Transverse colon (tissue), 4 donors: ENCODE data around the gene RSAD2. TPM values are rescaled to one million over a fixed set of nuclear protein-coding genes. Genes with fewer than 3 reads are reported as not detected.

ENCODE experiments used
- DNase-seq: peaks from one replicate; pipeline ENCODE4 v3.0.0-alpha.2; 2019
- H3K27ac ChIP-seq, 4 donors: fragments of 200-600 bp; sonication (generic); 2 replicates each; pipeline ENCODE4 v1.5.1; 2016 to 2018; ENCODE audit warnings: inconsistent platforms in 4 of 4
- H3K27me3 ChIP-seq: fragments of 200-600 bp; sonication (generic); 2 replicates; pipeline ENCODE4 v1.5.1; 2017; ENCODE audit warnings: inconsistent platforms
- H3K36me3 ChIP-seq, 4 donors: fragments of 200-600 bp; sonication (generic); 2 replicates each; pipeline ENCODE4 v1.5.1; 2017 to 2019; ENCODE audit warnings: inconsistent platforms in 4 of 4
- H3K4me1 ChIP-seq, 4 donors: fragments of 200-600 bp; sonication (generic); 2 replicates each; pipeline ENCODE4 v1.5.1; 2017 to 2020; ENCODE audit warnings: inconsistent platforms in 4 of 4
- H3K4me3 ChIP-seq, 4 donors: fragments of 200-600 bp; sonication (generic); 1 replicate in 1 of 4; 2 replicates in 3 of 4; pipeline versions ENCODE4 v1.5.1 to v1.6.1; 2017 to 2019; ENCODE audit warnings: inconsistent platforms in 4 of 4
- H3K9me3 ChIP-seq, 2 donors: fragments of 200-600 bp; sonication (generic); 2 replicates each; pipeline ENCODE4 v1.5.1; 2017 to 2019; ENCODE audit warnings: inconsistent platforms in 2 of 2
- EP300 ChIP-seq: sonication (generic); formaldehyde crosslinking; IDR thresholded peaks from one replicate; pipeline ENCODE4 v1.6.1; 2017; ENCODE audit warnings: antibody characterized with exemption, low read depth
- POLR2A ChIP-seq: fragments of 450-650 bp; IDR thresholded peaks from one replicate; pipeline ENCODE4 v1.6.1; 2016; ENCODE audit warnings: antibody characterized with exemption, mild to moderate bottlenecking, moderate library complexity
- POLR2AphosphoS5 ChIP-seq, 3 donors: sonication (generic); formaldehyde crosslinking; IDR thresholded peaks; one replicate each; pipeline ENCODE4 v1.6.1; 2016; ENCODE audit warnings: antibody characterized with exemption in 3 of 3
- WGBS, 2 donors: methylation state at CpG; one replicate each; pipeline ENCODE4 v1.1.5; 2018; ENCODE audit warnings: low coverage in 1 of 2; 5-methylcytosine and 5-hydroxymethylcytosine counted together
- in situ Hi-C, 4 donors: fragments of 200-750 bp; cut with MboI; loops; one replicate each; pipeline versions ENCODE4 v1.15.0 to v1.15.1; 2017; ENCODE audit warnings: low sequenced_read_pairs in 3 of 4, low pct_ligation_motif_present in 1 of 4, low pct_unique_long_range_greater_than_20kb in 1 of 4
- intact Hi-C: fragments of 100-400 bp; cut with DNase I; formaldehyde crosslinking; loops from one replicate; pipeline ENCODE4 v1.15.1; 2023; ENCODE audit warnings: low total_unique reads
- total RNA-seq, 4 donors: library from RNA; depleted of rRNA; stranded (reverse); fragments of >200 nt; gene quantifications; one replicate each; pipeline ENCODE4 v1.1.0, GENCODE V29; 2016
- TF ChIP-seq, protein P1 (sequence below), 5 experiments: fragments of 200-600 bp in 3 of 5; fragments of 450-650 bp in 2 of 5; sonication (generic) in 3 of 5; IDR thresholded peaks; 1 replicate in 2 of 5; 2 replicates in 3 of 5; pipeline ENCODE4 v1.5.1; 2016 to 2017; ENCODE audit warnings: antibody characterized with exemption in 5 of 5, inconsistent platforms in 3 of 5, mild to moderate bottlenecking in 2 of 5, moderate library complexity in 1 of 5

The RSAD2 gene, protein sequence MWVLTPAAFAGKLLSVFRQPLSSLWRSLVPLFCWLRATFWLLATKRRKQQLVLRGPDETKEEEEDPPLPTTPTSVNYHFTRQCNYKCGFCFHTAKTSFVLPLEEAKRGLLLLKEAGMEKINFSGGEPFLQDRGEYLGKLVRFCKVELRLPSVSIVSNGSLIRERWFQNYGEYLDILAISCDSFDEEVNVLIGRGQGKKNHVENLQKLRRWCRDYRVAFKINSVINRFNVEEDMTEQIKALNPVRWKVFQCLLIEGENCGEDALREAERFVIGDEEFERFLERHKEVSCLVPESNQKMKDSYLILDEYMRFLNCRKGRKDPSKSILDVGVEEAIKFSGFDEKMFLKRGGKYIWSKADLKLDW
- total RNA-seq: 1 to 10 TPM in 3 of 4 donors, not detected in 1; 4.2 to 7.1 (median 5.4) TPM

DNA sequence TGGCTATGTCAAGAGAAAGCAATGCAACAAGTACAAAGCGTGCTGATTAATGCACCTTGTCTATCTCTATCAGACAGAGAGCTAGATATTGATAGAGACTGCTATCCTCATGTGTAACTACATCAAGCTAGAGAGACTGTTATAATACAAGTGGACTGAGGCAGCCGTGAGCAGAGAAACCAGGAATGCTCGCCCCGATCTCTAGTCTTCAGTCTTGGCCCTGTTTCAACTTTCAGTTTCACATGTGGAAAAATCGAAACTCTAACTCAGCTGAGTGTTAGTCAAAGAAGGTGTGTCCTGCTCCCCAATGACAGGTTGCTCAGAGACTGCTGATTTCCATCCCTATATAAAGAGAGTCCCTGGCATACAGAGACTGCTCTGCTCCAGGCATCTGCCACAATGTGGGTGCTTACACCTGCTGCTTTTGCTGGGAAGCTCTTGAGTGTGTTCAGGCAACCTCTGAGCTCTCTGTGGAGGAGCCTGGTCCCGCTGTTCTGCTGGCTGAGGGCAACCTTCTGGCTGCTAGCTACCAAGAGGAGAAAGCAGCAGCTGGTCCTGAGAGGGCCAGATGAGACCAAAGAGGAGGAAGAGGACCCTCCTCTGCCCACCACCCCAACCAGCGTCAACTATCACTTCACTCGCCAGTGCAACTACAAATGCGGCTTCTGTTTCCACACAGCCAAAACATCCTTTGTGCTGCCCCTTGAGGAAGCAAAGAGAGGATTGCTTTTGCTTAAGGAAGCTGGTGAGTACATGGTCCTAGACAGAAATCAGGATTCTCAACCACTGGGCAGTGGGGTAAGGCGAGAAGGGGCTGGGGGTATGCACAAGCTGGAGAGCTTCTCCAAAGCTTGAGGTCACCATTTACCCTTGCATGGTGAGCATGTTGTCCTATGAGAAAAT lies at the start of gene RSAD2:
Gene RSAD2 (plus strand): TSS at position 376 of the 903 bp plus-strand sequence. CDS start 24 bp downstream, at position 400.
- H3K4me1 ChIP-seq: peaks cover 0 to 14% (median 1%) of the 10 kb centered on the region in 4 donors
- in situ Hi-C loops (no loop called here), intact Hi-C loops (no loop called here)
- peak within 1 kb of the TSS; percentile 24 to 54 (median 34) for H3K4me3 ChIP-seq
- no peaks in the 10 kb centered on the region for H3K36me3 ChIP-seq
- TF ChIP-seq, protein P1, sequence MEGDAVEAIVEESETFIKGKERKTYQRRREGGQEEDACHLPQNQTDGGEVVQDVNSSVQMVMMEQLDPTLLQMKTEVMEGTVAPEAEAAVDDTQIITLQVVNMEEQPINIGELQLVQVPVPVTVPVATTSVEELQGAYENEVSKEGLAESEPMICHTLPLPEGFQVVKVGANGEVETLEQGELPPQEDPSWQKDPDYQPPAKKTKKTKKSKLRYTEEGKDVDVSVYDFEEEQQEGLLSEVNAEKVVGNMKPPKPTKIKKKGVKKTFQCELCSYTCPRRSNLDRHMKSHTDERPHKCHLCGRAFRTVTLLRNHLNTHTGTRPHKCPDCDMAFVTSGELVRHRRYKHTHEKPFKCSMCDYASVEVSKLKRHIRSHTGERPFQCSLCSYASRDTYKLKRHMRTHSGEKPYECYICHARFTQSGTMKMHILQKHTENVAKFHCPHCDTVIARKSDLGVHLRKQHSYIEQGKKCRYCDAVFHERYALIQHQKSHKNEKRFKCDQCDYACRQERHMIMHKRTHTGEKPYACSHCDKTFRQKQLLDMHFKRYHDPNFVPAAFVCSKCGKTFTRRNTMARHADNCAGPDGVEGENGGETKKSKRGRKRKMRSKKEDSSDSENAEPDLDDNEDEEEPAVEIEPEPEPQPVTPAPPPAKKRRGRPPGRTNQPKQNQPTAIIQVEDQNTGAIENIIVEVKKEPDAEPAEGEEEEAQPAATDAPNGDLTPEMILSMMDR (IDR thresholded peaks at IDR 0.05): no peak
- TF ChIP-seq POLR2A (no peak), POLR2AphosphoS5 (IDR thresholded peaks at IDR 0.05) (peak in 2 of 3 donors; percentile 21 to 28)
- H3K27me3 ChIP-seq: no peaks in the 10 kb centered on the region
- WGBS, 2 donors: 0 to 29% methylated on average over 1 to 10 of the region's 10 CpGs
- no peaks in the 10 kb centered on the region for H3K9me3 ChIP-seq
- DNase-seq: peak; percentile 22
- H3K27ac ChIP-seq: peak within 1 kb of the TSS; percentile 47 to 71 (median 61)

DNA sequence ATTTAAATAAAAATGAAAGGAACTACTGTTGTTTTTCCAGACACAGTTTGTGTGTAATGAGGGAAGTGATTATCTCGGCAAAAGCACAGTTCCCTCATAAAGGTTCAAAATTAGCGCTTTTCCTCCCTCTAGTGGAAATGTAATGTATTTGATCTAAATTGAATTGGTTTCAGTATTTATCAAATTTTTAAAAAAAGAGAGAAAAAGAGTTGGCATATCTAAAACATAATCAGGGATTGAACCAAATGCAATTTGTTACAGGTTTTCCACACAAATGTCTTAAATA lies 49.3 kb upstream of the RSAD2 start:
- in situ Hi-C loops (no loop called here), intact Hi-C loops (loop anchor here (2.0 kb wide), 1 partner anchor 41 kb away; no protein-coding TSS in a partner anchor)
- peaks cover 0 to 11% of the 10 kb centered on the region in 2 donors for H3K9me3 ChIP-seq
- no peak overlapping the region for H3K4me3 ChIP-seq
- H3K27me3 ChIP-seq: no peaks in the 10 kb centered on the region
- no peak for DNase-seq
- 6 to 7% methylated on average over 2 of the region's 2 CpGs for WGBS, 2 donors
- H3K36me3 ChIP-seq: no peaks in the 10 kb centered on the region
- peaks cover 0 to 8% (median 2%) of the 10 kb centered on the region in 4 donors for H3K4me1 ChIP-seq
- TF ChIP-seq POLR2AphosphoS5 (IDR thresholded peaks at IDR 0.05) (no peak), EP300 (no peak), POLR2A (no peak)
- TF ChIP-seq, protein P1 (IDR thresholded peaks at IDR 0.05): peak in 4 of 5 experiments; percentile 28 to 48 (median 40)
- no peak overlapping the region for H3K27ac ChIP-seq

DNA sequence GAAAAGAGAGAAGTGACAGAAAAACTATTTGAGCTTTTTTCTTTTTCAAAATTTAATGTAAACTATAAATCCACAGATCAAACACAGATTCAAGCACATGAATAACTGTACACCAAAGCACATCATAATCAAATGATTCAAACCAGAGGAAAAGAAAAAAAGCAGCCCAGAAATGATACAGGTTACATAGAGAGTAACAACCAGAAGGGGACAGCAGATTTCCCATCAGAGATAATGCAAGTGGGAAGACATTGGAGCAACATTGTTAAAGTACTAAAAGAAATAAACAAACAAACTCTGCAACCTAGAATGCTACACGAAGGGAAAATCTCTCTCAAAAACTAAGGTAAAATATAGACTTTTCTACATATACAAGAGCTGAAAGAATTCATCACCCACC lies 46.3 kb upstream of the RSAD2 start:
- 31 to 75% methylated on average over 1 of the region's 1 CpG for WGBS, 2 donors
- intact Hi-C loops (no loop called here), in situ Hi-C loops (no loop called here)
- H3K36me3 ChIP-seq: no peaks in the 10 kb centered on the region
- peaks cover 0 to 11% of the 10 kb centered on the region in 2 donors for H3K9me3 ChIP-seq
- no peaks in the 10 kb centered on the region for H3K27me3 ChIP-seq
- no peak for DNase-seq
- no peak overlapping the region for H3K4me3 ChIP-seq
- H3K27ac ChIP-seq: no peak overlapping the region
- peaks cover 0 to 8% (median 2%) of the 10 kb centered on the region in 4 donors for H3K4me1 ChIP-seq
- TF ChIP-seq, protein P1 (IDR thresholded peaks at IDR 0.05): no peak
- TF ChIP-seq POLR2A (no peak), POLR2AphosphoS5 (IDR thresholded peaks at IDR 0.05) (no peak)

DNA sequence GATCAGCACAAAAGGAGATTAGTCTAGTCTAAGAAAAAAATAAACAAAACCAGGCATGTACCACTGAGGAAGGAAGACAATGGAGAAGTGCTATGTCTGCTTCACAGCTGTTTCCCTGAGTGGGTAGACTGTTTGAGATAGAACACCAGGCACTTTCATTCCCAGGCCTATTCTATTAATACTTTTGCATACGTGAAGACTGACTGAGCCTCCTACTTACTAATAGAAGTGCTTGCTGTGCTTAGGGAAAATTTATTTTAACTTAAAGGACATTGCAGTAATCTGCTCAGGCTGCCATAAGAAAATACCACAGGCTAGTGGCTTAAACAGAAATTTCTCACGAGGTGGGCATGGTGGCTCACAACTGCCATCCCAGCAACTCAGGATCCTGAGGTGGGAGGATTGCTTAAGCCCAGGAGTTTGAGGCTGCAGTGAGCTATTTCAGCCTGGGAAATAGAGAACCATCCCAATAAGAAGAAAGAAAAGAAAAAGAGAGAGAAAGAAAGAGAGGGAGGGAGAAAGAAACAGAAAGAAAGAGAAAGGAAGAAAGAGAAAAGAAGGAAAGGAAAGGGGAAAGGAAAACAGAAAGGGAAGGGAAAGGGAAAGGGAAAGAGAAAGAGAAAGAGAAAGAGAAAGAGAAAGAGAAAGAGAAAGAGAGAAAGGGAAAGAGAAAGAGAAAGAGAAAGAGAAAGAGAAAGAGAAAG lies 44.8 kb upstream of the RSAD2 start:
- intact Hi-C loops: no loop called here
- 61 to 100% methylated on average over 1 to 2 of the region's 2 CpGs for WGBS, 2 donors

More for the DNA sequence above, 44.8 kb upstream of the RSAD2 start:
- peaks cover 0 to 5% (median 2%) of the 10 kb centered on the region in 4 donors for H3K4me1 ChIP-seq
- no peaks in the 10 kb centered on the region for H3K27me3 ChIP-seq
- H3K4me3 ChIP-seq: no peak overlapping the region
- no peak overlapping the region for H3K27ac ChIP-seq
- H3K9me3 ChIP-seq: peaks cover 0 to 11% of the 10 kb centered on the region in 2 donors
- no peak for TF ChIP-seq EP300
- TF ChIP-seq POLR2AphosphoS5 (IDR thresholded peaks at IDR 0.05): no peak
- TF ChIP-seq, protein P1 (IDR thresholded peaks at IDR 0.05): no peak
- no peak for TF ChIP-seq POLR2A
- DNase-seq: no peak
- in situ Hi-C loops: no loop called here
- H3K36me3 ChIP-seq: no peaks in the 10 kb centered on the region
